A549 (cell line): Measurements from ENCODE around the gene CDC26. TPM values are rescaled to one million over a fixed set of nuclear protein-coding genes. Genes with fewer than 3 reads are reported as not detected.
A peak's percentile ranks its signal among the peaks of the same experiment; 100 is the strongest.

Experiments used
- ATAC-seq, 2 experiments: fragments of 200-7000 bp in 1 of 2; fragments of >200 bp in 1 of 2; cut with Nextera tagmentation in 1 of 2; cut with Tn5 transposase in 1 of 2; 3 replicates each; pipeline versions ENCODE4 v1.8.0 to v1.9.1; 2018 to 2020; ENCODE audit warnings: mild to moderate bottlenecking in 1 of 2, moderate library complexity in 1 of 2
- CTCF ChIA-PET: fragments of 300-600 bp; sonication (Branson Sonifier 250); formaldehyde crosslinking; extraction: SDS; loops from one replicate; lab custom pipeline; 2021; ENCODE audit warnings: antibody characterized with exemption, inconsistent platforms; lab: Yijun Ruan, JAX
- POLR2A ChIA-PET: fragments of 350-600 bp; formaldehyde crosslinking; extraction: SDS; loops from one replicate; lab custom pipeline; 2021; ENCODE audit warnings: antibody characterized with exemption, inconsistent platforms; lab: Yijun Ruan, JAX
- DNase-seq, 2 experiments: peaks; one replicate each; pipeline versions ENCODE4 v3.0.0 to v3.0.0-alpha.2; 2011 to 2016; ENCODE audit warnings: low read depth in 1 of 2, low spot score in 1 of 2
- FAIRE-seq: peaks from 2 replicates; lab custom pipeline; 2011; peaks lifted over from hg19 to GRCh38; lab: Jason Lieb, UNC
- H3K27ac ChIP-seq, 2 experiments: fragments of >200 bp; sonication (Bioruptor Twin); formaldehyde crosslinking; 3 replicates each; pipeline ENCODE4 v1.5.1; 2016 to 2017
- H3K4me1 ChIP-seq: fragments of >200 bp; sonication (Bioruptor Twin); formaldehyde crosslinking; 3 replicates; pipeline ENCODE4 v1.6.1; 2016
- H3K4me2 ChIP-seq: fragments of >200 bp; sonication (Bioruptor Twin); formaldehyde crosslinking; 3 replicates; pipeline ENCODE4 v1.6.1; 2016
- H3K4me3 ChIP-seq: fragments of >200 bp; sonication (Bioruptor Twin); formaldehyde crosslinking; 3 replicates; pipeline ENCODE4 v1.5.1; 2016
- H3K9me3 ChIP-seq: fragments of >200 bp; sonication (Bioruptor Twin); formaldehyde crosslinking; 3 replicates; pipeline ENCODE4 v1.6.1; 2016
- CEBPB ChIP-seq, 2 experiments: fragments of >200 bp in 1 of 2; sonication (Bioruptor Twin) in 1 of 2; formaldehyde crosslinking in 1 of 2; IDR thresholded peaks; 2 replicates each; pipeline ENCODE4 v1.6.1; 2012 to 2016
- EHMT2 ChIP-seq: fragments of 200-600 bp; sonication (generic); IDR thresholded peaks from 2 replicates; pipeline ENCODE4 v1.6.1; 2016; ENCODE audit warnings: antibody characterized with exemption, low read depth, mild to moderate bottlenecking, moderate library complexity
- FOSL2 ChIP-seq, 2 experiments: fragments of 450-650 bp in 1 of 2; fragments of >200 bp in 1 of 2; sonication (Bioruptor Twin) in 1 of 2; formaldehyde crosslinking; IDR thresholded peaks; 2 replicates each; pipeline versions ENCODE4 v1.5.0 to v1.6.1; 2016 to 2020; ENCODE audit warnings: mild to moderate bottlenecking in 1 of 2, moderate library complexity in 1 of 2
- HEYL ChIP-seq: fragments of 250-450 bp; sonication (Bioruptor Pico); IDR thresholded peaks from 2 replicates; pipeline ENCODE4 v1.8.0; 2021; ENCODE audit warnings: mild to moderate bottlenecking, moderate library complexity
- HOXA7 ChIP-seq: fragments of 250-450 bp; sonication (Bioruptor Pico); IDR thresholded peaks from 2 replicates; pipeline ENCODE4 v1.5.0; 2020; ENCODE audit warnings: mild to moderate bottlenecking, moderate library complexity
- KDM1A ChIP-seq: fragments of 200-600 bp; sonication (generic); IDR thresholded peaks from 2 replicates; pipeline ENCODE4 v1.6.1; 2016; ENCODE audit warnings: low read depth, mild to moderate bottlenecking
- KDM5A ChIP-seq: fragments of 200-600 bp; sonication (generic); IDR thresholded peaks from 2 replicates; pipeline ENCODE4 v1.6.1; 2016; ENCODE audit warnings: antibody characterized with exemption, mild to moderate bottlenecking
- MAFK ChIP-seq: fragments of 450-650 bp; IDR thresholded peaks from 2 replicates; pipeline ENCODE4 v1.6.1; 2014; ENCODE audit not compliant: partially characterized antibody
- MYC ChIP-seq: IDR thresholded peaks from 2 replicates; pipeline ENCODE4 v1.6.1; 2012; ENCODE audit warnings: mild to moderate bottlenecking, inconsistent platforms, low read length, improper control_type of control experiment, borderline replicate concordance
- NFE2L2 ChIP-seq: fragments of 150-350 bp; conservative IDR thresholded peaks from 2 replicates; pipeline ENCODE4 v1.6.1; 2014; ENCODE audit warnings: low read length
- NPAS2 ChIP-seq: fragments of 250-450 bp; sonication (Bioruptor Pico); IDR thresholded peaks from 2 replicates; pipeline ENCODE4 v1.8.0; 2022; ENCODE audit warnings: mild to moderate bottlenecking, moderate library complexity, borderline replicate concordance
- PHF8 ChIP-seq: fragments of 200-600 bp; sonication (generic); IDR thresholded peaks from 2 replicates; pipeline ENCODE4 v1.6.1; 2016; ENCODE audit warnings: low read depth, mild to moderate bottlenecking, antibody characterized with exemption, moderate library complexity, borderline replicate concordance
- POLR2A ChIP-seq: IDR thresholded peaks from 2 replicates; pipeline ENCODE4 v1.6.1; 2012; ENCODE audit warnings: mild to moderate bottlenecking, low read length
- POLR2AphosphoS2 ChIP-seq: conservative IDR thresholded peaks from 2 replicates; pipeline ENCODE4 v1.6.1; 2012; ENCODE audit warnings: low read length, improper control_type of control experiment, inconsistent platforms
- TFCP2L1 ChIP-seq: fragments of 250-450 bp; sonication (Bioruptor Pico); IDR thresholded peaks from 2 replicates; pipeline ENCODE4 v1.5.0; 2021; ENCODE audit warnings: mild to moderate bottlenecking
- TP53 ChIP-seq: fragments of 250-450 bp; sonication (Bioruptor Pico); IDR thresholded peaks from 2 replicates; pipeline ENCODE4 v1.5.0; 2021; ENCODE audit warnings: mild to moderate bottlenecking, moderate library complexity
- ZC3H11A ChIP-seq: fragments of 450-650 bp; IDR thresholded peaks from 2 replicates; pipeline ENCODE4 v1.6.1; 2014; ENCODE audit warnings: antibody characterized with exemption, mild to moderate bottlenecking
- ZFP36 ChIP-seq: fragments of 450-650 bp; IDR thresholded peaks from 2 replicates; pipeline ENCODE4 v1.6.1; 2014; ENCODE audit warnings: borderline replicate concordance; ENCODE audit not compliant: partially characterized antibody
- ZNF302 ChIP-seq: fragments of 250-450 bp; sonication (Bioruptor Pico); IDR thresholded peaks from 2 replicates; pipeline ENCODE4 v1.9.0; 2021; ENCODE audit warnings: inconsistent platforms, mild to moderate bottlenecking, moderate library complexity
- ZSCAN20 ChIP-seq: fragments of 250-450 bp; sonication (Bioruptor Pico); IDR thresholded peaks from 2 replicates; pipeline ENCODE4 v1.8.0; 2022; ENCODE audit warnings: mild to moderate bottlenecking, moderate library complexity
- WGBS: methylation state at CpG from one replicate; pipeline ENCODE4 v1.1.6; 2017; ENCODE audit errors: missing lambda C conversion rate; 5-methylcytosine and 5-hydroxymethylcytosine counted together
- polyA plus RNA-seq, 4 experiments: library from polyadenylated mRNA; depleted of rRNA in 3 of 4; stranded (reverse); fragments of >200 nt; fragmentation: RNase III in 1 of 4; extraction: RNeasy Plus Mini Kit Qiagen cat#74134 plus additional on column Dnase treatment in 1 of 4; gene quantifications; 2 replicates in 3 of 4; 3 replicates in 1 of 4; pipeline ENCODE4 v1.2.3, GENCODE V29; 2011 to 2017
- TF ChIP-seq, protein P1 (sequence below): fragments of 150-350 bp; IDR thresholded peaks from 2 replicates; pipeline ENCODE4 v1.6.1; 2014; ENCODE audit warnings: low read depth, mild to moderate bottlenecking, low read length
- TF ChIP-seq, protein P2 (sequence below): fragments of 250-450 bp; sonication (Bioruptor Pico); IDR thresholded peaks from 2 replicates; pipeline ENCODE4 v1.5.0; 2020; ENCODE audit warnings: low read depth, mild to moderate bottlenecking, moderate library complexity

CDC26 gene
- polyA plus RNA-seq, 2 of the 4 experiments (the other 2 are of a cell fraction): 69.0 to 80.7 TPM

DNA sequence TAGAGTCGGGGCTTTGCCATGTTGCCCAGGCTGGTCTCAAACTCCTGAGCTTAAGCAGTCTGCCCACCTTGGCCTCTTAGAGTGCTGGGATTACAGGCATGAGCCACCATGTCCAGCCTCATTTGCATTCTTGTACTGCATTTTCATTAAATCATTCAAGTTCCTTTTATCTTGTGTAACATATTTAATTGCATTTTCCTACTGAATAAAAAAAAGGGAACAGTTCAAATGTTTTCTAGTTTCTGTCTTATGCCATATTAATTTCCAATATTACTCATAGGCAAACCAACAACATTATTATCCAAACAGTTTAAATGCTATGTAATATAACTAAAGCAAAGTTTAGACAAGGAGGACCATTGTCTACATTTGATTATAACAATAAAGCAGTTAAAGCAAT lies 47.9 kb downstream of the CDC26 start:
- H3K9me3 ChIP-seq: no peaks in the 10 kb centered on the region
- WGBS: 0% methylated on average over 1 of the region's 1 CpG
- ATAC-seq (no peak), FAIRE-seq (no peak), DNase-seq (no peak)
- ChIA-PET POLR2A (no interaction called here), CTCF (interaction anchor here (1.4 kb wide), 1 partner anchor 13 kb away, joined by 3 read pairs; no protein-coding TSS in a partner anchor)
- no peak for TF ChIP-seq POLR2AphosphoS2
- TF ChIP-seq NFE2L2: no peak
- no peak for TF ChIP-seq KDM1A
- TF ChIP-seq NPAS2 (CRISPR knock-in tag): no peak
- no peak for TF ChIP-seq ZFP36
- TF ChIP-seq POLR2A: no peak
- TF ChIP-seq MAFK: no peak
- TF ChIP-seq, protein P1, sequence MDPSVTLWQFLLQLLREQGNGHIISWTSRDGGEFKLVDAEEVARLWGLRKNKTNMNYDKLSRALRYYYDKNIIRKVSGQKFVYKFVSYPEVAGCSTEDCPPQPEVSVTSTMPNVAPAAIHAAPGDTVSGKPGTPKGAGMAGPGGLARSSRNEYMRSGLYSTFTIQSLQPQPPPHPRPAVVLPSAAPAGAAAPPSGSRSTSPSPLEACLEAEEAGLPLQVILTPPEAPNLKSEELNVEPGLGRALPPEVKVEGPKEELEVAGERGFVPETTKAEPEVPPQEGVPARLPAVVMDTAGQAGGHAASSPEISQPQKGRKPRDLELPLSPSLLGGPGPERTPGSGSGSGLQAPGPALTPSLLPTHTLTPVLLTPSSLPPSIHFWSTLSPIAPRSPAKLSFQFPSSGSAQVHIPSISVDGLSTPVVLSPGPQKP: no peak
- TF ChIP-seq CEBPB (IDR thresholded peaks at IDR 0.05): no peak
- TF ChIP-seq EHMT2: no peak
- H3K27ac ChIP-seq: no peak overlapping the region
- peaks cover 11% of the 10 kb centered on the region; the same call in 2 of the 3 replicates for H3K4me1 ChIP-seq
- H3K4me2 ChIP-seq: no peak overlapping the region
- no peak overlapping the region for H3K4me3 ChIP-seq

DNA sequence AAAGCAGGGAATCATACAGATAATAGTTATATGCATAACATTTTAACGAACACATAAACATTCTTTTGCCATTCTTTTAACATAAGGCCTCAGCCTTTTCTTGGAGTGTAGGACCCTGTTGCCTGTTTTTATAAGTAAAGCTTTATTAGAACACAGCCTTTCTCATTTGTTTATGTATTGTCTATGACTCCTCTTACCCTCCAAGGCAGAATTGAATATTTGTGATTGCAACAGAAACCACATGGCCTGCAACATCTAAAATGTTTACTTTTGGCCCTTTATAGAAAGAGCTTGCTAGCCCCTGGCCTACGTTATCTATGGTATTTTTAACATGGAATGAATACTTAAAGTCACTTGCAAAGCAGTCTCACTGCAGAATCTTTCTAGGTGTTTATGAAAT lies 51.4 kb downstream of the CDC26 start:
- 88% methylated on average over 2 of the region's 2 CpGs for WGBS
- ChIA-PET CTCF (no interaction called here), POLR2A (no interaction called here)
- H3K4me1 ChIP-seq: peaks cover 26% of the 10 kb centered on the region
- no peak for ATAC-seq
- no peak overlapping the region for H3K4me2 ChIP-seq
- H3K9me3 ChIP-seq: no peaks in the 10 kb centered on the region
- H3K4me3 ChIP-seq: no peak overlapping the region
- no peak for DNase-seq
- no peak for FAIRE-seq
- TF ChIP-seq NFE2L2 (no peak), HOXA7 (CRISPR knock-in tag) (no peak), FOSL2 (IDR thresholded peaks at IDR 0.05) (no peak), FOSL2 (CRISPR knock-in tag; IDR thresholded peaks at IDR 0.05) (no peak), ZC3H11A (no peak), ZSCAN20 (CRISPR knock-in tag) (no peak), KDM1A (no peak), TP53 (CRISPR knock-in tag) (no peak), HEYL (no peak), MYC (no peak)
- TF ChIP-seq, all 56 proteins: peak for 0
- H3K27ac ChIP-seq: no peak overlapping the region

DNA sequence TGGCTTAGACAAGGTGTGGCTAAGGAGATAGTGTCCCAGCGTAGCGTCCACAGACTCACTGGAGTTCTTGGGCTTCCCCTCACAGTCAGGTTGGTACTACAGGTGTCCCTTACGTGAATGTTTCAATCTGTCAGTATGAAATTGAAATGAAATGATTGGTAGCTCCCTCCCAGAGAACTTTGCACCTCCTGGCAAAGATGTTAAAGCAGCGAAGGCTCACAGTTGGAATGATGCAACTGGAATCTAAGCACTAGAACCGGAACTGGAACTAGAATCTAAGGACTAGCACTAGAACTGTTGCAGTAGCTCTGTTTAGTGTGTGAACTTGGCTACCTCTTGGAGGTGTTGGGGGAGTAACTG lies 52.9 kb downstream of the CDC26 start:
- DNase-seq (no peak), ATAC-seq (peak in 1 of 2 experiments; percentile 4; a peak in 3 of 6 replicates), FAIRE-seq (no peak)
- WGBS: 53% methylated on average over 5 of the region's 5 CpGs
- TF ChIP-seq, protein P2, sequence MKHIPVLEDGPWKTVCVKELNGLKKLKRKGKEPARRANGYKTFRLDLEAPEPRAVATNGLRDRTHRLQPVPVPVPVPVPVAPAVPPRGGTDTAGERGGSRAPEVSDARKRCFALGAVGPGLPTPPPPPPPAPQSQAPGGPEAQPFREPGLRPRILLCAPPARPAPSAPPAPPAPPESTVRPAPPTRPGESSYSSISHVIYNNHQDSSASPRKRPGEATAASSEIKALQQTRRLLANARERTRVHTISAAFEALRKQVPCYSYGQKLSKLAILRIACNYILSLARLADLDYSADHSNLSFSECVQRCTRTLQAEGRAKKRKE (CRISPR knock-in tag): no peak
- TF ChIP-seq EHMT2 (no peak), MYC (no peak), KDM5A (no peak), ZNF302 (no peak), TFCP2L1 (CRISPR knock-in tag) (no peak), PHF8 (no peak)
- Histone ChIP-seq H3K4me1 (peaks cover 26% of the 10 kb centered on the region), H3K4me2 (peak overlapping the region; percentile 89), H3K27ac (peak overlapping the region; percentile 78 to 87; a peak in 5 of 6 replicates), H3K9me3 (no peaks in the 10 kb centered on the region), H3K4me3 (peak overlapping the region; percentile 81)
- CTCF ChIA-PET: interaction anchor here (0.7 to 2.0 kb wide), 4 partner anchors 18 to 179 kb away, joined by 3 to 6 read pairs (median 5); partner anchors contain the start of gene ALAD
- POLR2A ChIA-PET: interaction anchor here (1.0 to 2.5 kb wide), 4 partner anchors 53 to 188 kb away, joined by 6 to 22 read pairs (median 8); partner anchors contain the start of genes C9orf43, CDC26, POLE3 and PRPF4
